ENCODE results near the gene AGMO. TPM values are rescaled to one million over a fixed set of nuclear protein-coding genes. Genes with fewer than 3 reads are reported as not detected.

Gene AGMO
- total and polyA plus RNA-seq, 2 donors (not counting 1 experiment from before 2014, with no cell fraction given) = not detected

DNA sequence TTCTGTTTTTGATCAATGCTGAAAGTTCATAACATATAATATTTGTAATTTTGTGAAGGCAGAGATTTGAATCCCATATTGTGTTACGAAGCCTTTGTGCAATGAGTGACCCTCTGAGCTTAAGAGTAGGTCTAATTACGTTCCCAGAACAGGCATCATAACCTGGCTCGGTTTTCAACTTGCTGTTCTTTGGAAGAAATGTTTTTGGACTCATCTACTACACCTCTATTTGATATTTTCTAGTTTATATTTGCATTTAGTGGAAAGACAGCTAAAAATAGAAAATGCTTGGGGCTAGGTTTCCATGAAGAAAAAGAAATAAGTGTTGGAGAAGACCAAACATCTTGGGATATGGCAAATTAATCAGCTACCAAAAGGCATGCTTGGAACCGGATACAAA lies 234.8 kb downstream of the AGMO start:
- intact Hi-C loops (cut with micrococcal nuclease) = loop anchor here (10.0 kb wide), 1 partner anchor 1238 kb away; no protein-coding TSS in a partner anchor
- ATAC-seq (ENCODE audit: low read depth) = no peak

DNA sequence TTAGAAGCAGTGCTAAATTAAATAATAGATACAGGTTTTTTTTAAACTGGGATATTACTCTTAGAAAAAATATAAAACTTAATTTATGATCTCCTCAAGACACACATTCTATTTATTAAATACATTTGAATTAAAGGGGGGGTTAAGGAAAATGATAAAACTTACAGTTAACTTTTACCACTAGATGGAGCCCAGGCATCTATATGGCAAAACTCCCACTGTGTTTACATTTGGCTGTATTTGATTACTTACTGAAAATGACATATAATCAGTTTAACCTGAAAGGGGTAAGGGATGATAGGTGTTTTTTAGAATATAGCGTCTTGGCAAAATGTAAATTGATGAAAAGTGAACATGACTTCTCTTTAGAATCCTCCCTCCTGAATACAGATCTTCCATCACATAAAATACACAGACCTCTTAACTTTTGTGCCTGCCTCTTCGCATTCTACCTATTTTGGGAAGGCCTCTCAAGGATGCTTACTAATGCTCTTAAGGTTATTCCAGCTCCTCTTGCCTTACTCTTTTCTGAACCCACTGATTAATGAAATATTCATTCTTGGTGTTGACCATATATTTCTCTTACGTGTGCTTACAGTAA lies 235.7 kb downstream of the AGMO start:
- ATAC-seq (ENCODE audit: low read depth) (no peak), DNase-seq (no peak)
- no peak overlapping the region for H2AFZ ChIP-seq (ENCODE audit: insufficient read depth, low read depth, low read length, poor library complexity, severe bottlenecking)
- no peaks in the 10 kb centered on the region for H3K79me2 ChIP-seq (ENCODE audit: control insufficient read depth, insufficient read depth, low read length)
- H3K27me3 ChIP-seq (replicated peaks in 1 of 4; ENCODE audit: control extremely low read depth in 1 of 4, control insufficient read depth in 3 of 4, insufficient read depth in 4 of 4, low read length in 3 of 4) = no peaks in the 10 kb centered on the region
- no peak overlapping the region for H3K4me3 ChIP-seq (ENCODE audit: control extremely low read depth in 1 of 5, extremely low read depth in 1 of 5, insufficient read depth in 1 of 5, low read depth in 2 of 5, low read length in 4 of 5)
- no peak overlapping the region for H3K27ac ChIP-seq (ENCODE audit: low read length in 2 of 2)
- Mint-ChIP-seq H3K27ac (no peak overlapping the region), H3K9me3 (ENCODE audit: insufficient read depth) (no peaks in the 10 kb centered on the region), H3K4me3 (no peak overlapping the region), H3K27me3 (no peaks in the 10 kb centered on the region), H3K4me1 (no peaks in the 10 kb centered on the region)
- H3K9me3 ChIP-seq (ENCODE audit: control extremely low read depth in 1 of 3, control insufficient read depth in 2 of 3, insufficient read depth in 1 of 3, low read length in 2 of 3) = no peaks in the 10 kb centered on the region
- ChIA-PET CTCF (no interaction called here), POLR2A (no interaction called here)
- no peaks in the 10 kb centered on the region for H4K20me1 ChIP-seq (ENCODE audit: control insufficient read depth, insufficient read depth, low read length, poor library complexity, severe bottlenecking)
- H3K36me3 ChIP-seq (replicated peaks in 1 of 2; ENCODE audit: control extremely low read depth in 1 of 2, control insufficient read depth in 1 of 2, extremely low read depth in 1 of 2, insufficient read depth in 2 of 2, low read length in 1 of 2) = no peaks in the 10 kb centered on the region
- intact Hi-C loops (cut with micrococcal nuclease) = loop anchor here (10.0 kb wide), 1 partner anchor 1239 kb away; no protein-coding TSS in a partner anchor
- no peaks in the 10 kb centered on the region for H3K4me1 ChIP-seq (ENCODE audit: control insufficient read depth in 2 of 2, insufficient read depth in 2 of 2, low read length in 2 of 2)
- no peak for TF ChIP-seq EZH2 (IDR thresholded peaks at IDR 0.05; ENCODE audit: borderline replicate concordance, insufficient read depth, low read depth, low read length, poor library complexity, severe bottlenecking)
- TF ChIP-seq, protein P1, sequence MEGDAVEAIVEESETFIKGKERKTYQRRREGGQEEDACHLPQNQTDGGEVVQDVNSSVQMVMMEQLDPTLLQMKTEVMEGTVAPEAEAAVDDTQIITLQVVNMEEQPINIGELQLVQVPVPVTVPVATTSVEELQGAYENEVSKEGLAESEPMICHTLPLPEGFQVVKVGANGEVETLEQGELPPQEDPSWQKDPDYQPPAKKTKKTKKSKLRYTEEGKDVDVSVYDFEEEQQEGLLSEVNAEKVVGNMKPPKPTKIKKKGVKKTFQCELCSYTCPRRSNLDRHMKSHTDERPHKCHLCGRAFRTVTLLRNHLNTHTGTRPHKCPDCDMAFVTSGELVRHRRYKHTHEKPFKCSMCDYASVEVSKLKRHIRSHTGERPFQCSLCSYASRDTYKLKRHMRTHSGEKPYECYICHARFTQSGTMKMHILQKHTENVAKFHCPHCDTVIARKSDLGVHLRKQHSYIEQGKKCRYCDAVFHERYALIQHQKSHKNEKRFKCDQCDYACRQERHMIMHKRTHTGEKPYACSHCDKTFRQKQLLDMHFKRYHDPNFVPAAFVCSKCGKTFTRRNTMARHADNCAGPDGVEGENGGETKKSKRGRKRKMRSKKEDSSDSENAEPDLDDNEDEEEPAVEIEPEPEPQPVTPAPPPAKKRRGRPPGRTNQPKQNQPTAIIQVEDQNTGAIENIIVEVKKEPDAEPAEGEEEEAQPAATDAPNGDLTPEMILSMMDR (IDR thresholded peaks at IDR 0.05) = peak; percentile 2
- no CpG with 5 or more reads among the region's 3 CpGs for WGBS (ENCODE audit: insufficient coverage)
- H3K4me2 ChIP-seq (replicated peaks; ENCODE audit: low read depth, low read length, poor library complexity, severe bottlenecking) = no peak overlapping the region
- no peak overlapping the region for H3K9ac ChIP-seq (ENCODE audit: low read length)

More for the DNA sequence above, 234.8 kb downstream of the AGMO start:
- no peaks in the 10 kb centered on the region for H3K27me3 Mint-ChIP-seq
- H3K4me1 Mint-ChIP-seq = no peaks in the 10 kb centered on the region
- DNase-seq = no peak
- Histone ChIP-seq H3K36me3 (replicated peaks in 1 of 2; ENCODE audit: control extremely low read depth in 1 of 2, control insufficient read depth in 1 of 2, extremely low read depth in 1 of 2, insufficient read depth in 2 of 2, low read length in 1 of 2) (no peaks in the 10 kb centered on the region), H3K27ac (ENCODE audit: low read length in 2 of 2) (no peak overlapping the region), H3K4me3 (ENCODE audit: control extremely low read depth in 1 of 5, extremely low read depth in 1 of 5, insufficient read depth in 1 of 5, low read depth in 2 of 5, low read length in 4 of 5) (no peak overlapping the region), H3K27me3 (replicated peaks in 1 of 4; ENCODE audit: control extremely low read depth in 1 of 4, control insufficient read depth in 3 of 4, insufficient read depth in 4 of 4, low read length in 3 of 4) (no peaks in the 10 kb centered on the region), H3K9me3 (ENCODE audit: control extremely low read depth in 1 of 3, control insufficient read depth in 2 of 3, insufficient read depth in 1 of 3, low read length in 2 of 3) (no peaks in the 10 kb centered on the region), H3K4me2 (replicated peaks; ENCODE audit: low read depth, low read length, poor library complexity, severe bottlenecking) (no peak overlapping the region), H4K20me1 (ENCODE audit: control insufficient read depth, insufficient read depth, low read length, poor library complexity, severe bottlenecking) (no peaks in the 10 kb centered on the region), H2AFZ (ENCODE audit: insufficient read depth, low read depth, low read length, poor library complexity, severe bottlenecking) (no peak overlapping the region), H3K4me1 (ENCODE audit: control insufficient read depth in 2 of 2, insufficient read depth in 2 of 2, low read length in 2 of 2) (no peaks in the 10 kb centered on the region), H3K9ac (ENCODE audit: low read length) (no peak overlapping the region), H3K79me2 (ENCODE audit: control insufficient read depth, insufficient read depth, low read length) (no peaks in the 10 kb centered on the region)
- H3K9me3 Mint-ChIP-seq (ENCODE audit: insufficient read depth) = no peaks in the 10 kb centered on the region
- WGBS (ENCODE audit: insufficient coverage) = no CpG with 5 or more reads among the region's 4 CpGs
- ChIA-PET CTCF (interaction anchor here (0.7 kb wide), 1 partner anchor 1337 kb away, joined by 3 read pairs; no protein-coding TSS in a partner anchor), POLR2A (no interaction called here)
- no peak for TF ChIP-seq EZH2 (IDR thresholded peaks at IDR 0.05; ENCODE audit: borderline replicate concordance, insufficient read depth, low read depth, low read length, poor library complexity, severe bottlenecking)
- TF ChIP-seq, protein P1 (IDR thresholded peaks at IDR 0.05) = no peak
- H3K27ac Mint-ChIP-seq = no peak overlapping the region
- H3K4me3 Mint-ChIP-seq = no peak overlapping the region

All from B cell (primary cell).